ENCODE measurements around the gene ZNF221.

DNA sequence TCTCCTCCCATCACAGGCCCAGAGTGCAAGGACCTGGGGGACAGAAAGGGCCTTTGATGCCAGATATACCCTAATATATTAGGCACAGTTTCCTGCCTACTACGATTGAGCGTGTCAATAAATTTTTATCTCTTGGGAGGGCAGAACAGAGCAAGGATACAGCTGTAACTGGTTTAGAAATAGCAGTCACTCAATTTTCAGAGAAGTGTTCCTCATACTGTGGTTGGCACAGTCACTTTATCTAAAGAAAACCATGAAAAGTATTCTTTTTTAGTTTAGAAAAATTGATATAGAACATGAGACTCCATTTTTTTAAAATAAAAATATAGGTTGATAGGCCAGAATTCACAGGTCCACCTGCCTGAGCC is 32.5 kb downstream of the ZNF221 start:
- TF ChIP-seq CTCF (IDR thresholded peaks at IDR 0.05; ENCODE audit: low read depth, low read length, poor library complexity, severe bottlenecking) (no peak), EZH2phosphoT487 (IDR thresholded peaks at IDR 0.05; ENCODE audit: borderline replicate concordance, low read length) (no peak)

Data from DOHH2 (cell line).